HepG2 (cell line): ENCODE measurements around the gene GLIPR1. TPM values are rescaled to one million over a fixed set of nuclear protein-coding genes. Genes with fewer than 3 reads are reported as not detected.

Experiments used
- ATAC-seq: fragments of 200-7000 bp; cut with Tn5 transposase; 3 replicates; pipeline ENCODE4 v1.9.1; 2020; ENCODE audit warnings: mild to moderate bottlenecking, moderate library complexity
- BruUV-seq: library from RNA; stranded (reverse); fragments of 400-500 nt; replicated peaks from 2 replicates; lab custom pipeline; 2021; lab: Mats Ljungman, UMichigan
- CTCF ChIA-PET: fragments of 300-600 bp; formaldehyde crosslinking; extraction: SDS; loops from one replicate; lab custom pipeline; 2021; ENCODE audit warnings: low total read pairs, inconsistent platforms, low intra/inter-chr PET ratio; lab: Yijun Ruan, JAX
- POLR2A ChIA-PET: fragments of 350-600 bp; sonication (Branson Sonifier 250); formaldehyde crosslinking; loops from one replicate; lab custom pipeline; 2020; ENCODE audit warnings: antibody characterized with exemption, inconsistent platforms; lab: Yijun Ruan, JAX
- DNase-seq: peaks from one replicate; pipeline ENCODE4 v3.0.0-alpha.2; 2015; ENCODE audit warnings: low spot score
- FAIRE-seq: peaks from 3 replicates; lab custom pipeline; 2011; peaks lifted over from hg19 to GRCh38; lab: Jason Lieb, UNC
- H2AFZ ChIP-seq: one replicate; pipeline ENCODE4 v1.6.1; 2011; ENCODE audit warnings: low read length, inconsistent platforms
- H3K27ac ChIP-seq: fragments of 300-600 bp; 3 replicates; pipeline ENCODE4 v1.8.0; 2011; ENCODE audit warnings: mixed run types, mild to moderate bottlenecking, mixed read lengths, low read length, inconsistent platforms; ENCODE audit not compliant: insufficient read depth; ENCODE audit errors: extremely low read length
- H3K27me3 ChIP-seq, 2 experiments: fragments of 200-600 bp in 1 of 2; 2 replicates in 1 of 2; 3 replicates in 1 of 2; pipeline versions ENCODE4 v1.6.0 to v1.8.0; 2011; ENCODE audit warnings: low read length in 2 of 2, mild to moderate bottlenecking in 2 of 2, moderate library complexity in 2 of 2, inconsistent platforms in 1 of 2; ENCODE audit not compliant: insufficient read depth in 2 of 2, control insufficient read depth in 1 of 2
- H3K36me3 ChIP-seq, 2 experiments: fragments of 200-600 bp in 1 of 2; replicated peaks in 1 of 2; 2 replicates in 1 of 2; 3 replicates in 1 of 2; pipeline versions ENCODE4 v1.5.1 to v1.8.0; 2011; ENCODE audit warnings: low read length in 2 of 2, inconsistent platforms in 1 of 2; ENCODE audit not compliant: insufficient read depth in 2 of 2, control insufficient read depth in 1 of 2
- H3K4me1 ChIP-seq: 2 replicates; pipeline ENCODE4 v1.5.1; 2012; ENCODE audit warnings: low read length, inconsistent platforms; ENCODE audit not compliant: insufficient read depth
- H3K4me2 ChIP-seq: 2 replicates; pipeline ENCODE4 v1.6.0; 2011; ENCODE audit warnings: low read depth, low read length, inconsistent platforms
- H3K4me3 ChIP-seq, 3 experiments: fragments of 200-600 bp in 1 of 3; sonication (generic), shearing (Covaris generic) in 1 of 3; replicated peaks in 1 of 3; 2 replicates each; pipeline ENCODE4 v1.5.1; 2011 to 2016; ENCODE audit warnings: low read length in 3 of 3, inconsistent platforms in 2 of 3, low read depth in 2 of 3, mild to moderate bottlenecking in 2 of 3, control low read depth in 1 of 3, mixed read lengths in 1 of 3; ENCODE audit not compliant: insufficient read depth in 1 of 3
- H3K79me2 ChIP-seq: one replicate; pipeline ENCODE4 v1.6.1; 2011; ENCODE audit warnings: low read length, inconsistent platforms; ENCODE audit not compliant: insufficient read depth
- H3K9ac ChIP-seq: 2 replicates; pipeline ENCODE4 v1.6.0; 2011; ENCODE audit warnings: mild to moderate bottlenecking, low read depth, low read length, inconsistent platforms; ENCODE audit not compliant: insufficient read depth
- H3K9me3 ChIP-seq: 2 replicates; pipeline ENCODE4 v1.5.1; 2012; ENCODE audit warnings: mild to moderate bottlenecking, low read length
- H4K20me1 ChIP-seq: 2 replicates; pipeline ENCODE4 v1.6.0; 2011; ENCODE audit warnings: inconsistent platforms, mild to moderate bottlenecking, low read length, moderate library complexity; ENCODE audit not compliant: insufficient read depth
- AKAP8 ChIP-seq: sonication (generic); formaldehyde crosslinking; IDR thresholded peaks from 2 replicates; pipeline ENCODE4 v1.5.1; 2020; ENCODE audit warnings: mild to moderate bottlenecking, missing genetic modification reagents
- GTF2F1 ChIP-seq: fragments of 150-350 bp; IDR thresholded peaks from 2 replicates; pipeline ENCODE4 v1.6.1; 2014; ENCODE audit warnings: low read length
- TEAD2 ChIP-seq: sonication (generic); formaldehyde crosslinking; IDR thresholded peaks from 2 replicates; pipeline ENCODE4 v1.9.0; 2021; ENCODE audit warnings: missing genetic modification reagents
- ZFP82 ChIP-seq: sonication (generic); formaldehyde crosslinking; IDR thresholded peaks from 2 replicates; pipeline ENCODE4 v1.5.1; 2020; ENCODE audit warnings: mild to moderate bottlenecking, missing genetic modification reagents, borderline replicate concordance
- ZNF260 ChIP-seq: sonication (generic); formaldehyde crosslinking; IDR thresholded peaks from 2 replicates; pipeline ENCODE4 v1.4.0; 2020; ENCODE audit warnings: missing genetic modification reagents, low read depth, mild to moderate bottlenecking, borderline replicate concordance
- WGBS: methylation state at CpG from one replicate; pipeline ENCODE4 v1.1.6; 2017; ENCODE audit warnings: low lambda C conversion rate; 5-methylcytosine and 5-hydroxymethylcytosine counted together
- in situ Hi-C: cut with HindIII; loops from 2 replicates; pipeline ENCODE4 v1.10.0; 2017; ENCODE audit warnings: low pct_unique_long_range_greater_than_20kb; ENCODE audit not compliant: extremely low pct_ligation_motif_present
- intact Hi-C: fragments of 100-400 bp; cut with micrococcal nuclease; formaldehyde crosslinking; loops from one replicate; pipeline ENCODE4 v1.10.0; 2022; ENCODE audit not compliant: unreplicated experiment
- polyA plus RNA-seq, 8 experiments: library from polyadenylated mRNA; depleted of rRNA in 3 of 8; stranded (reverse) in 7 of 8; unstranded in 1 of 8; fragments of >200 nt; fragmentation: Illumina TruSeq in 4 of 8; extraction: Trizol in 4 of 8; gene quantifications; 2 replicates each; pipeline versions ENCODE4 v1.2.1 to v1.2.3, GENCODE V29; 2011 to 2016; ENCODE audit warnings: low read depth in 4 of 8, missing spikeins in 1 of 8, mixed read lengths in 1 of 8; ENCODE audit not compliant: insufficient read depth in 1 of 8
- total RNA-seq, 5 experiments: library from RNA; depleted of rRNA; stranded (reverse); fragments of >200 nt; fragmentation: Illumina TruSeq; extraction: Trizol; gene quantifications; 2 replicates each; pipeline ENCODE4 v1.2.3, GENCODE V29; 2016; ENCODE audit warnings: low read depth in 1 of 5
- TF ChIP-seq, protein P1 (sequence below): sonication (generic); formaldehyde crosslinking; IDR thresholded peaks from one replicate; pipeline ENCODE4 v1.5.1; 2020; ENCODE audit warnings: mild to moderate bottlenecking, missing genetic modification reagents; ENCODE audit errors: not compliant biosample characterization
- TF ChIP-seq, protein P2 (sequence below): sonication (generic); formaldehyde crosslinking; IDR thresholded peaks from 2 replicates; pipeline ENCODE4 v1.5.1; 2020; ENCODE audit warnings: mild to moderate bottlenecking, missing genetic modification reagents
- TF ChIP-seq, protein P3 (sequence below): sonication (generic); formaldehyde crosslinking; IDR thresholded peaks from 2 replicates; pipeline ENCODE4 v1.5.0; 2020; ENCODE audit warnings: missing genetic modification reagents, mild to moderate bottlenecking, borderline replicate concordance

GLIPR1 gene
- total and polyA plus RNA-seq, 2 of the 13 experiments (the other 11 are each of a cell fraction or from before 2014, with no cell fraction given) = 1.9 to 5.0 TPM

DNA sequence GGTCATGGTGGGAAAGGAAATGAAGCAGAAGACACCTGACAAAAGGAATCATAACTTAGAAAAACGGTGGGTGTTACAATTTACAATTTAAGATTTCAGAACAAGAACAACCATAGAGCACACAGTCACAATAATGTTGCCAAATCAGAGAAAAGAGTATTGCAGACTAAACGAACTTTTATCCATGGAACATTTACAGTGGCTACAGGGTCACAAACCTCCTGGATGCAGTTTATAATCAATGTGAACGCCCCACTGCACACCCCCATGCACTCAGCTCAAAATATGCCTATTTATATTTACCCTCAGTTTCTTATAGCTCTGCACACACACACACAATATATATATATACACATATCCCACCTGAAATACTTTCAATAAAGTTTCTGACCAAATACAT is 22.9 kb downstream of the GLIPR1 start (continued):
- TF ChIP-seq, protein P1, sequence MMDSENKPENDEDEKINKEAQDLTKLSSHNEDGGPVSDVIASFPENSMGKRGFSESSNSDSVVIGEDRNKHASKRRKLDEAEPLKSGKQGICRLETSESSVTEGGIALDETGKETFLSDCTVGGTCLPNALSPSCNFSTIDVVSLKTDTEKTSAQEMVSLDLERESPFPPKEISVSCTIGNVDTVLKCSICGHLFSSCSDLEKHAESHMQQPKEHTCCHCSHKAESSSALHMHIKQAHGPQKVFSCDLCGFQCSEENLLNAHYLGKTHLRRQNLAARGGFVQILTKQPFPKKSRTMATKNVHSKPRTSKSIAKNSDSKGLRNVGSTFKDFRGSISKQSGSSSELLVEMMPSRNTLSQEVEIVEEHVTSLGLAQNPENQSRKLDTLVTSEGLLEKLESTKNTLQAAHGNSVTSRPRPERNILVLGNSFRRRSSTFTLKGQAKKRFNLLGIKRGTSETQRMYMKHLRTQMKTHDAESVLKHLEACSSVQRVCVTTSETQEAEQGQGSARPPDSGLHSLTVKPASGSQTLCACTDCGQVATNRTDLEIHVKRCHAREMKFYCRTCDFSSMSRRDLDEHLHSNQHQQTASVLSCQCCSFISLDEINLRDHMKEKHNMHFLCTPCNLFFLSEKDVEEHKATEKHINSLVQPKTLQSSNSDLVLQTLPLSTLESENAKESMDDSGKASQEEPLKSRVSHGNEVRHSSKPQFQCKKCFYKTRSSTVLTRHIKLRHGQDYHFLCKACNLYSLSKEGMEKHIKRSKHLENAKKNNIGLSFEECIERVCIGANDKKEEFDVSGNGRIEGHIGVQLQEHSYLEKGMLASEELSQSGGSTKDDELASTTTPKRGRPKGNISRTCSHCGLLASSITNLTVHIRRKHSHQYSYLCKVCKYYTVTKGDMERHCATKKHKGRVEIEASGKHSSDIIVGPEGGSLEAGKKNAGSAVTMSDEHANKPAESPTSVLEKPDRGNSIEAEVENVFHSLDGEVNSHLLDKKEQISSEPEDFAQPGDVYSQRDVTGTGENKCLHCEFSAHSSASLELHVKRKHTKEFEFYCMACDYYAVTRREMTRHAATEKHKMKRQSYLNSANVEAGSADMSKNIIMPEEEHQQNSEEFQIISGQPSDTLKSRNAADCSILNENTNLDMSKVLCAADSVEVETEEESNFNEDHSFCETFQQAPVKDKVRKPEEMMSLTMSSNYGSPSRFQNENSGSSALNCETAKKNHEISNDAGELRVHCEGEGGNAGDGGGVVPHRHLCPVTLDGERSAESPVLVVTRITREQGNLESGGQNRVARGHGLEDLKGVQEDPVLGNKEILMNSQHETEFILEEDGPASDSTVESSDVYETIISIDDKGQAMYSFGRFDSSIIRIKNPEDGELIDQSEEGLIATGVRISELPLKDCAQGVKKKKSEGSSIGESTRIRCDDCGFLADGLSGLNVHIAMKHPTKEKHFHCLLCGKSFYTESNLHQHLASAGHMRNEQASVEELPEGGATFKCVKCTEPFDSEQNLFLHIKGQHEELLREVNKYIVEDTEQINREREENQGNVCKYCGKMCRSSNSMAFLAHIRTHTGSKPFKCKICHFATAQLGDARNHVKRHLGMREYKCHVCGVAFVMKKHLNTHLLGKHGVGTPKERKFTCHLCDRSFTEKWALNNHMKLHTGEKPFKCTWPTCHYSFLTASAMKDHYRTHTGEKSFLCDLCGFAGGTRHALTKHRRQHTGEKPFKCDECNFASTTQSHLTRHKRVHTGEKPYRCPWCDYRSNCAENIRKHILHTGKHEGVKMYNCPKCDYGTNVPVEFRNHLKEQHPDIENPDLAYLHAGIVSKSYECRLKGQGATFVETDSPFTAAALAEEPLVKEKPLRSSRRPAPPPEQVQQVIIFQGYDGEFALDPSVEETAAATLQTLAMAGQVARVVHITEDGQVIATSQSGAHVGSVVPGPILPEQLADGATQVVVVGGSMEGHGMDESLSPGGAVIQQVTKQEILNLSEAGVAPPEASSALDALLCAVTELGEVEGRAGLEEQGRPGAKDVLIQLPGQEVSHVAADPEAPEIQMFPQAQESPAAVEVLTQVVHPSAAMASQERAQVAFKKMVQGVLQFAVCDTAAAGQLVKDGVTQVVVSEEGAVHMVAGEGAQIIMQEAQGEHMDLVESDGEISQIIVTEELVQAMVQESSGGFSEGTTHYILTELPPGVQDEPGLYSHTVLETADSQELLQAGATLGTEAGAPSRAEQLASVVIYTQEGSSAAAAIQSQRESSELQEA = no peak
- no peak for TF ChIP-seq ZFP82

DNA sequence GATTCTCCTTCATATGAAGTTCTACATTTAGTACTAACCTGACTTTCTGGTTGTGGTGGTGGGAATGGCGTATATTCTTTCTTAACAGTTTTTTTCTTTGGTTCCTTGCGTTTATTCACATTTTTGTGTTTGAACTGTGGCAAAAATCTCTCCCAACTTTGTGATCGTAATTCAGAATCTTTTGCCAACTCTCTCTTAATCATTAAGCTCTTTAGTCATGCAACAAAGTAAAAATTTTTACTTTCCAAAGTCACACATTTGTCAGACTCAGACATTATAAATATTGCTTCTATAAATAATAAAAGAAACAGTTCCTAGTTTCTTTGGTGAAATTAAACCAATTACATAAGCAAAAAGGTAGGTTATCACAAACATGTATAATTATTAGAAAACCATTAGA is 23.3 kb downstream of the GLIPR1 start:
- Histone ChIP-seq H4K20me1 (no peaks in the 10 kb centered on the region; the same call in 1 of the 2 replicates), H3K36me3 (peaks cover 14 to 58% of the 10 kb centered on the region in 2 experiments), H3K79me2 (peaks cover 22% of the 10 kb centered on the region), H3K4me1 (peaks cover 17% of the 10 kb centered on the region), H3K27ac (no peak overlapping the region), H3K9me3 (no peaks in the 10 kb centered on the region), H3K4me2 (no peak overlapping the region), H3K4me3 (no peak overlapping the region), H3K9ac (no peak overlapping the region), H2AFZ (no peak overlapping the region), H3K27me3 (no peaks in the 10 kb centered on the region)
- ATAC-seq (no peak), FAIRE-seq (no peak), DNase-seq (no peak)
- intact Hi-C loops (no loop called here), in situ Hi-C loops (loop anchor here (10.0 kb wide), 1 partner anchor 169 kb away; the partner anchor contains the start of genes CAPS2 and GLIPR1L1)
- ChIA-PET POLR2A (no interaction called here), CTCF (no interaction called here)
- BruUV-seq = no TSS peak
- whole genome bisulfite sequencing = 97% methylated on average over 3 of the region's 3 CpGs
- TF ChIP-seq, protein P2, sequence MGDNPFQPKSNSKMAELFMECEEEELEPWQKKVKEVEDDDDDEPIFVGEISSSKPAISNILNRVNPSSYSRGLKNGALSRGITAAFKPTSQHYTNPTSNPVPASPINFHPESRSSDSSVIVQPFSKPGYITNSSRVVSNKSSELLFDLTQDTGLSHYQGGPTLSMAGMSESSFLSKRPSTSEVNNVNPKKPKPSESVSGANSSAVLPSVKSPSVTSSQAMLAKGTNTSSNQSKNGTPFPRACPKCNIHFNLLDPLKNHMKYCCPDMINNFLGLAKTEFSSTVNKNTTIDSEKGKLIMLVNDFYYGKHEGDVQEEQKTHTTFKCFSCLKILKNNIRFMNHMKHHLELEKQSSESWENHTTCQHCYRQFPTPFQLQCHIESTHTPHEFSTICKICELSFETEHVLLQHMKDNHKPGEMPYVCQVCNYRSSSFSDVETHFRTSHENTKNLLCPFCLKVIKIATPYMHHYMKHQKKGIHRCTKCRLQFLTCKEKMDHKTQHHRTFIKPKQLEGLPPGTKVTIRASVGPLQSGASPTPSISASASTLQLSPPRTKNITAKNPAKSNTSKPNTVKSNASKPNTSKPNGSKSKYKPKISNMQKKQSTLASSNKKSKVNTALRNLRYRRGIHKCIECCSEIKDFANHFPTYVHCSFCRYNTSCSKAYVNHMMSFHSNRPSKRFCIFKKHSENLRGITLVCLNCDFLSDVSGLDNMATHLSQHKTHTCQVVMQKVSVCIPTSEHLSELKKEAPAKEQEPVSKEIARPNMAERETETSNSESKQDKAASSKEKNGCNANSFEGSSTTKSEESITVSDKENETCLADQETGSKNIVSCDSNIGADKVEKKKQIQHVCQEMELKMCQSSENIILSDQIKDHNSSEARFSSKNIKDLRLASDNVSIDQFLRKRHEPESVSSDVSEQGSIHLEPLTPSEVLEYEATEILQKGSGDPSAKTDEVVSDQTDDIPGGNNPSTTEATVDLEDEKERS (CRISPR knock-in tag) = no peak
- TF ChIP-seq TEAD2 (CRISPR knock-in tag) = no peak
- no peak for TF ChIP-seq GTF2F1
- TF ChIP-seq, protein P3, sequence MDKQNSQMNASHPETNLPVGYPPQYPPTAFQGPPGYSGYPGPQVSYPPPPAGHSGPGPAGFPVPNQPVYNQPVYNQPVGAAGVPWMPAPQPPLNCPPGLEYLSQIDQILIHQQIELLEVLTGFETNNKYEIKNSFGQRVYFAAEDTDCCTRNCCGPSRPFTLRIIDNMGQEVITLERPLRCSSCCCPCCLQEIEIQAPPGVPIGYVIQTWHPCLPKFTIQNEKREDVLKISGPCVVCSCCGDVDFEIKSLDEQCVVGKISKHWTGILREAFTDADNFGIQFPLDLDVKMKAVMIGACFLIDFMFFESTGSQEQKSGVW = no peak
- TF ChIP-seq AKAP8 (CRISPR knock-in tag) = no peak
- no peak for TF ChIP-seq ZNF260 (CRISPR knock-in tag)
